Upper lobe of left lung (tissue), 4 donors: Measurements from ENCODE around the gene ASTN2.

Experiments
- CTCF ChIP-seq, 6 experiments: fragments of 450-650 bp in 4 of 6; fragments of 200-600 bp in 2 of 6; sonication (generic) in 2 of 6; IDR thresholded peaks; one replicate each; pipeline ENCODE4 v1.5.1; 2016 to 2019; ENCODE audit warnings: antibody characterized with exemption in 6 of 6
- EP300 ChIP-seq, 4 donors: sonication (generic); formaldehyde crosslinking; IDR thresholded peaks; one replicate each; pipeline ENCODE4 v1.5.1; 2017; ENCODE audit warnings: antibody characterized with exemption in 4 of 4, control low read depth in 2 of 4
- POLR2A ChIP-seq, 4 donors: fragments of 450-650 bp; IDR thresholded peaks; one replicate each; pipeline ENCODE4 v1.5.1; 2016 to 2017; ENCODE audit warnings: antibody characterized with exemption in 4 of 4, mild to moderate bottlenecking in 2 of 4

- TF ChIP-seq CTCF (IDR thresholded peaks at IDR 0.05), result no peak
- TF ChIP-seq EP300 (IDR thresholded peaks at IDR 0.05), result no peak
- TF ChIP-seq POLR2A (IDR thresholded peaks at IDR 0.05), result no peak
Observed at GRCh38 chr9:116405321-116405720, 1009.5 kb downstream of the ASTN2 start.
